CD4-positive, alpha-beta T cell treated with Interleukin-6 for 4 hours (primary cell): ENCODE measurements around the gene TMF1.

Source experiments
- DNase-seq: peaks from one replicate; pipeline ENCODE4 v3.0.0-alpha.2; 2020; ENCODE audit warnings: mixed read lengths

The TMF1 gene

GRCh38 chr3:69012100-69012799, 39.9 kb downstream of the TMF1 start:
- DNase-seq = no peak

GRCh38 chr3:69011096-69011730, 40.9 kb downstream of the TMF1 start:
- DNase-seq = no peak

GRCh38 chr3:69009559-69010410, 42.3 kb downstream of the TMF1 start:
- DNase-seq = no peak

GRCh38 chr3:69008980-69009379, 43.2 kb downstream of the TMF1 start:
- no peak for DNase-seq

- no peak for DNase-seq
Measured at GRCh38 chr3:69005791-69006482, 46.2 kb downstream of the TMF1 start.

- DNase-seq = no peak
Measured at GRCh38 chr3:69005071-69005790, 46.9 kb downstream of the TMF1 start.

GRCh38 chr3:69004138-69004537, 48.0 kb downstream of the TMF1 start:
- no peak for DNase-seq

- no peak for DNase-seq
Measured at GRCh38 chr3:68999605-69000004, 52.5 kb downstream of the TMF1 start.

- no peak for DNase-seq
Measured at GRCh38 chr3:68999158-68999557, 53.0 kb downstream of the TMF1 start.

- no peak for DNase-seq
Measured at GRCh38 chr3:68997887-68998286, 54.2 kb downstream of the TMF1 start.

- no peak for DNase-seq
Measured at GRCh38 chr3:68996356-68996995, 55.7 kb downstream of the TMF1 start.

- DNase-seq = no peak
Measured at GRCh38 chr3:68988740-68989139, 63.4 kb downstream of the TMF1 start.

- no peak for DNase-seq
Measured at GRCh38 chr3:68987322-68987721, 64.8 kb downstream of the TMF1 start.

GRCh38 chr3:68986496-68987208, 65.5 kb downstream of the TMF1 start:
- DNase-seq = no peak

- no peak for DNase-seq
Measured at GRCh38 chr3:68985146-68985790, 66.9 kb downstream of the TMF1 start.

- no peak for DNase-seq
Measured at GRCh38 chr3:68984011-68984530, 68.1 kb downstream of the TMF1 start.

GRCh38 chr3:68977486-68978167, 74.5 kb downstream of the TMF1 start:
- DNase-seq = no peak

GRCh38 chr3:68974711-68975110, 77.4 kb downstream of the TMF1 start:
- DNase-seq = no peak

GRCh38 chr3:68973639-68974038, 78.5 kb downstream of the TMF1 start:
- no peak for DNase-seq
